ENCODE results near the gene EFNB1. TPM values are rescaled to one million over a fixed set of nuclear protein-coding genes. Genes with fewer than 3 reads are reported as not detected.

EFNB1 gene
- total and polyA plus RNA-seq, 2 donors (not counting 1 experiment from before 2014, with no cell fraction given): 1.5 to 3.2 TPM

GRCh38 chrX:68834371-68835103, 5.7 kb downstream of the EFNB1 start:
- CTCF ChIA-PET: interaction anchor here (1.7 kb wide), 1 partner anchor 12 kb away, joined by 5 read pairs; no protein-coding TSS in a partner anchor
- Histone ChIP-seq H3K9ac (ENCODE audit: low read length) (no peak overlapping the region), H3K79me2 (ENCODE audit: control insufficient read depth, insufficient read depth, low read length) (no peaks in the 10 kb centered on the region), H3K36me3 (replicated peaks in 1 of 2; ENCODE audit: control extremely low read depth in 1 of 2, control insufficient read depth in 1 of 2, extremely low read depth in 1 of 2, insufficient read depth in 2 of 2, low read length in 1 of 2) (no peaks in the 10 kb centered on the region), H3K27ac (ENCODE audit: low read length in 2 of 2) (no peak overlapping the region), H3K4me1 (ENCODE audit: control insufficient read depth in 2 of 2, insufficient read depth in 2 of 2, low read length in 2 of 2) (peaks cover 12 to 23% of the 10 kb centered on the region in 2 donors), H3K27me3 (replicated peaks in 1 of 4; ENCODE audit: control extremely low read depth in 1 of 4, control insufficient read depth in 3 of 4, insufficient read depth in 4 of 4, low read length in 3 of 4) (peaks cover 0 to 11% (median 4%) of the 10 kb centered on the region in 4 experiments), H3K9me3 (ENCODE audit: control extremely low read depth in 1 of 3, control insufficient read depth in 2 of 3, insufficient read depth in 1 of 3, low read length in 2 of 3) (no peaks in the 10 kb centered on the region), H4K20me1 (ENCODE audit: control insufficient read depth, insufficient read depth, low read length, poor library complexity, severe bottlenecking) (peaks cover 8% of the 10 kb centered on the region), H3K4me3 (ENCODE audit: control extremely low read depth in 1 of 5, extremely low read depth in 1 of 5, insufficient read depth in 1 of 5, low read depth in 2 of 5, low read length in 4 of 5) (no peak overlapping the region), H2AFZ (ENCODE audit: insufficient read depth, low read depth, low read length, poor library complexity, severe bottlenecking) (no peak overlapping the region), H3K4me2 (replicated peaks; ENCODE audit: low read depth, low read length, poor library complexity, severe bottlenecking) (no peak overlapping the region)
- Mint-ChIP-seq H3K4me1 (peaks cover 23% of the 10 kb centered on the region), H3K4me3 (no peak overlapping the region), H3K27me3 (no peaks in the 10 kb centered on the region), H3K9me3 (ENCODE audit: insufficient read depth) (no peaks in the 10 kb centered on the region), H3K27ac (no peak overlapping the region)
- intact Hi-C loops (cut with micrococcal nuclease): no loop called here
- DNase-seq (no peak), ATAC-seq (ENCODE audit: low read depth) (no peak)
- 92% methylated on average over 4 of the region's 7 CpGs for WGBS (ENCODE audit: insufficient coverage)
- TF ChIP-seq EZH2 (IDR thresholded peaks at IDR 0.05; ENCODE audit: borderline replicate concordance, insufficient read depth, low read depth, low read length, poor library complexity, severe bottlenecking) (no peak), CTCF (IDR thresholded peaks at IDR 0.05) (no peak)
- POLR2A ChIA-PET: no interaction called here

- Mint-ChIP-seq H3K27me3 (no peaks in the 10 kb centered on the region), H3K9me3 (ENCODE audit: insufficient read depth) (no peaks in the 10 kb centered on the region), H3K4me1 (peaks cover 21% of the 10 kb centered on the region), H3K27ac (no peak overlapping the region), H3K4me3 (no peak overlapping the region)
- POLR2A ChIA-PET: no interaction called here
- CTCF ChIA-PET: interaction anchor here (1.7 kb wide), 1 partner anchor 13 kb away, joined by 5 read pairs; no protein-coding TSS in a partner anchor
- H3K27ac ChIP-seq (ENCODE audit: low read length in 2 of 2): no peak overlapping the region
- no peak for ATAC-seq (ENCODE audit: low read depth)
- H4K20me1 ChIP-seq (ENCODE audit: control insufficient read depth, insufficient read depth, low read length, poor library complexity, severe bottlenecking): peaks cover 3% of the 10 kb centered on the region
- H3K79me2 ChIP-seq (ENCODE audit: control insufficient read depth, insufficient read depth, low read length): no peaks in the 10 kb centered on the region
- no peak overlapping the region for H3K4me3 ChIP-seq (ENCODE audit: control extremely low read depth in 1 of 5, extremely low read depth in 1 of 5, insufficient read depth in 1 of 5, low read depth in 2 of 5, low read length in 4 of 5)
- no peak for DNase-seq
- H3K36me3 ChIP-seq (replicated peaks in 1 of 2; ENCODE audit: control extremely low read depth in 1 of 2, control insufficient read depth in 1 of 2, extremely low read depth in 1 of 2, insufficient read depth in 2 of 2, low read length in 1 of 2): no peaks in the 10 kb centered on the region
- H2AFZ ChIP-seq (ENCODE audit: insufficient read depth, low read depth, low read length, poor library complexity, severe bottlenecking): no peak overlapping the region
- WGBS (ENCODE audit: insufficient coverage): no CpG with 5 or more reads among the region's 3 CpGs
- H3K9ac ChIP-seq (ENCODE audit: low read length): no peak overlapping the region
- no peak overlapping the region for H3K4me2 ChIP-seq (replicated peaks; ENCODE audit: low read depth, low read length, poor library complexity, severe bottlenecking)
- intact Hi-C loops (cut with micrococcal nuclease): no loop called here
- peaks cover 12 to 18% of the 10 kb centered on the region in 2 donors for H3K4me1 ChIP-seq (ENCODE audit: control insufficient read depth in 2 of 2, insufficient read depth in 2 of 2, low read length in 2 of 2)
- H3K27me3 ChIP-seq (replicated peaks in 1 of 4; ENCODE audit: control extremely low read depth in 1 of 4, control insufficient read depth in 3 of 4, insufficient read depth in 4 of 4, low read length in 3 of 4): peaks cover 0 to 8% (median 3%) of the 10 kb centered on the region in 4 experiments
- no peaks in the 10 kb centered on the region for H3K9me3 ChIP-seq (ENCODE audit: control extremely low read depth in 1 of 3, control insufficient read depth in 2 of 3, insufficient read depth in 1 of 3, low read length in 2 of 3)
- TF ChIP-seq EZH2 (IDR thresholded peaks at IDR 0.05; ENCODE audit: borderline replicate concordance, insufficient read depth, low read depth, low read length, poor library complexity, severe bottlenecking): no peak
- no peak for TF ChIP-seq CTCF (IDR thresholded peaks at IDR 0.05)
Measured at GRCh38 chrX:68835104-68835442, 6.3 kb downstream of the EFNB1 start.
